HG02678 (cell line): ENCODE data around the gene WT1.
"Not testable (repeated sequence)": the region's sequence is repeated elsewhere in the genome, so short reads cannot be mapped to it uniquely, and the experiment has no call there.

Experiments used
- ATAC-seq: cut with Tn5 transposase; IDR thresholded peaks from one replicate; pipeline ENCODE4 v1.9.1; 2021; ENCODE audit warnings: mild to moderate bottlenecking, moderate library complexity; ENCODE audit not compliant: unreplicated experiment

WT1 gene

DNA sequence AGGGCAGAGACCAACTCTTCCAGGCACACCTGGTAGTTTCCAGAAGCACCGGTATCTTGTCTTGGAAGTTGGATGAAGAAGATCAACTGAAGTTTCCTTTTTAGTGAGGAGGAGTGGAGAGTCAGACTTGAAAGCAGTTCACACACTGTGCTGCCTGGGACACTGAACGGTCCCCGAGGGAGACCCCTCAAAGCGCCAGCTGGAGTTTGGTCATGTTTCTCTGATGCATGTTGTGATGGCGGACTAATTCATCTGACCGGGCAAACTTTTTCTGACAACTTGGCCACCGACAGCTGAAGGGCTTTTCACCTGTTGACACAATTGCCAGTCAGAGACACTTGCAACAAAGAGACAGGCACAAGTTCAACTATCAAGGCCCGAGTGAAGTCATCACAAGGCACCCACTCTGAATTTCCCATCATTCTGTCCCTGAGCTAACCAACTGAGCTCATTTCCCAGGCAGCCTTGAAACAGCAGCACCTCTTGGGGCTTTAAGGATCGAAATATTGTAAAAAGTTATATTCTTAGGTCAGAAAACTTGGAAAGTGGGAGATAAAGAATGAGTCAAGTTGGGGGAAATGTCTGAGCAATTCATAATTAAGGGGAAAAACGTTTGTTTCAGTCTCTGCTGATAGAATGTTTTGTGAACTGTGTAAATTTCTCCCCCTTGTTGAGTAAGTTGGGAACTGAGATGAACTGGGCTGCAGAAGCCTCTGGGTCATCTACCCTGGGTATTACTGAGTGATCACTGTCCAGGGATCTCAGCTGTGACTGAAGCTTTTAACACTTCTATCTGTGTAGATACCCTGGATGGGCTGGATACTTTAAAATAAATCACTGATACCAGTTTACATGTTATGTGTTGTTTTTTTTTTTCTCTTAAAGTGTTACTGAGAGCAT is 46.2 kb downstream of the WT1 start:
- ATAC-seq = no peak

- no peak for ATAC-seq
Observed at GRCh38 chr11:32388365-32388764, 47.0 kb downstream of the WT1 start.

DNA sequence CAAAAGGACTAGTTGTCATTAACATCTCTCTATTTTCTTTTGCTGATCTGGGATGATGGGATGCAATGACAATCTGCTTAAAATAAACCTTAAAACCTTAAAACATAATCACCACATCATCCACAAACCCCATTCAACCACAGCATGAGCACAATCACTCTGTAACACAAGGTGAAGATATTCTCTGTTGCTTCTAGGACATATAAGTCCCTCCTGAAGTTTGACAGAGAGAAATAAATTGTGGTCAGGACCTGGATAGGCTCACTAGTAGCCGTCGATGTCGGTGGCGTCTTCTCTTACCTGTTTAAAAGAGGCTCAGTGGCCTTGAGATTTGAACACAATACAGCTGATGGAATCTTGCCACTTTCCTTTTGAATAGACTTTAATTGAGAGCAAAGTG is 47.9 kb downstream of the WT1 start:
- ATAC-seq = no peak

GRCh38 chr11:32386770-32387377 is 48.5 kb downstream of the WT1 start:
- ATAC-seq = no peak

GRCh38 chr11:32385998-32386397 is 49.3 kb downstream of the WT1 start:
- no peak for ATAC-seq

- ATAC-seq = no peak
Observed at GRCh38 chr11:32382339-32383049, 52.8 kb downstream of the WT1 start.

DNA sequence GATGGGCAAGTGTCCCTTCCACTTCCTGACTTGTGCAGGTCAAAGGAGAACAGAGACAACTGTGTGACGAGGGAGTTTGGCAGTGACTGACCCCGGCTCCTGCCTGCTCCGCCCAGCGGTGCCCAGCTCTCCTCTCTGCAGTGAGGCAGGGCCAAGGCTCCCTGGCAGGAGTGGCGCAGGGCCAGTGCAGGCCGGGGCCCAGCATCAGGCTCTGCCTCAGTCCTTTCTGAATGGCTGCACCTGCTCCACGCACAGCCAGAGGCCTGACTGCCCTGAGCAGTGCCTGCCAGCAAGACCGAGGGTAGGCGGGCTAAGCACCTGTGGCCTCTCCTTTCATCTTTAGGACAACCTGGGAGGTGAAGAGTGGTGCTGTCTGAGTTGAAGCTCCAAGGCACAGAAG is 54.2 kb downstream of the WT1 start:
- no peak for ATAC-seq

GRCh38 chr11:32379719-32380118 is 55.6 kb downstream of the WT1 start:
- ATAC-seq = no peak

- ATAC-seq = no peak
Observed at GRCh38 chr11:32375826-32376225, 59.5 kb downstream of the WT1 start.

- no peak for ATAC-seq
Observed at GRCh38 chr11:32374261-32374711, 61.1 kb downstream of the WT1 start.

DNA sequence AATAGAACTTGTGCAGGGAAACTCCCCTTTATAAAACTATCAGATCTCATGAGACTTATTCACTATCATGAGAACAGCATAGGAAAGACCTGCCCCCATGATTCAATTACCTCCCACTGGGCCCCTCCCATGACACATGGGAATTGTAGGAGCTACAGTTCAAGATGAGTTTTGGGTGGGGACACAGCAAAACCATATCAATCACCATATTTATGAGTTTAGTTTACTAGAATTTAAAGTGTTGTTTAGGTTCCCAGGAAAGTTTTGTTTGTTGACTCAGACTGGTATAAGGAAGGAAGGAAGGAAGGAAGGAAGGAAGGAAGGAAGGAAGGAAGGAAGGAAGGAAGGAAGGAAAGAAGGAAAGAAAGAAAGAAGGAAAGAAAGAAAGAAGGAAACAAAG is 65.4 kb downstream of the WT1 start:
- ATAC-seq = not testable (repeated sequence)

GRCh38 chr11:32366666-32367065 is 68.7 kb downstream of the WT1 start:
- no peak for ATAC-seq

- ATAC-seq = no peak
Observed at GRCh38 chr11:32365192-32365591, 70.1 kb downstream of the WT1 start.

GRCh38 chr11:32358729-32359128 is 76.6 kb downstream of the WT1 start:
- no peak for ATAC-seq

- no peak for ATAC-seq
Observed at GRCh38 chr11:32353884-32354283, 81.5 kb downstream of the WT1 start.

GRCh38 chr11:32348502-32348901 is 86.8 kb downstream of the WT1 start:
- no peak for ATAC-seq

DNA sequence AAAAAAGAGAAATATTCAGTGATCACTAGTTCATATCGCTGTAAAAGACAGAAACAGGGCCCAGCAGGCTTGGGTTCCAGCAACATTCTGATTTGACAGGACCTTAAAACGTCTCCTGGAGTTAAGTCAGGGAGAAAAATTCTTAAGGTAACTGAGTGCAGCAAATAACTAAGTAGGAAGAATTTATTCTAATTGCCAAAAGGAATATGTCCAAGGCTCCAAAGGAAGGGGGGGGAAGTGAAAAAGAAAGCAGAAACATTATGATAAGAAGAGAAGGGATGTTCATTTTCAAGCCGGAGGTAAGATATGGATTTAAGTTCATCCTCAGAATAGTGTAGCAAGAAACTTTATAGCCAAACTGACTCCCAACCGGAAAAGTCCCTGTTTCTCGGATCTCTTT is 90.4 kb downstream of the WT1 start:
- ATAC-seq = no peak

- ATAC-seq = no peak
Observed at GRCh38 chr11:32343325-32344008, 91.9 kb downstream of the WT1 start.

GRCh38 chr11:32341620-32342613 is 93.4 kb downstream of the WT1 start:
- ATAC-seq = no peak

- ATAC-seq = no peak
Observed at GRCh38 chr11:32340181-32340580, 95.2 kb downstream of the WT1 start.
